HG03571 (cell line): ENCODE data around the gene NOTCH1.

ENCODE experiments used
- ATAC-seq: cut with Tn5 transposase; IDR thresholded peaks from one replicate; pipeline ENCODE4 v1.9.1; 2021; ENCODE audit not compliant: unreplicated experiment

Gene NOTCH1

GRCh38 chr9:136466155-136466541 lies 79.7 kb downstream of the NOTCH1 start:
- no peak for ATAC-seq

- ATAC-seq = no peak
These were observed 80.2 kb downstream of the NOTCH1 start for GRCh38 chr9:136465500-136466154.

GRCh38 chr9:136464241-136464640 lies 81.6 kb downstream of the NOTCH1 start:
- ATAC-seq = no peak

GRCh38 chr9:136463578-136463977 lies 82.3 kb downstream of the NOTCH1 start:
- no peak for ATAC-seq

GRCh38 chr9:136462664-136463063 lies 83.2 kb downstream of the NOTCH1 start:
- no peak for ATAC-seq

GRCh38 chr9:136460772-136461325 lies 85.0 kb downstream of the NOTCH1 start:
- ATAC-seq = no peak

- no peak for ATAC-seq
These were observed 86.4 kb downstream of the NOTCH1 start for GRCh38 chr9:136459425-136459824.

GRCh38 chr9:136457326-136457725 lies 88.5 kb downstream of the NOTCH1 start:
- no peak for ATAC-seq

- ATAC-seq = no peak
These were observed 89.6 kb downstream of the NOTCH1 start for GRCh38 chr9:136456258-136456657.

GRCh38 chr9:136455043-136456002 lies 90.5 kb downstream of the NOTCH1 start:
- no peak for ATAC-seq

DNA sequence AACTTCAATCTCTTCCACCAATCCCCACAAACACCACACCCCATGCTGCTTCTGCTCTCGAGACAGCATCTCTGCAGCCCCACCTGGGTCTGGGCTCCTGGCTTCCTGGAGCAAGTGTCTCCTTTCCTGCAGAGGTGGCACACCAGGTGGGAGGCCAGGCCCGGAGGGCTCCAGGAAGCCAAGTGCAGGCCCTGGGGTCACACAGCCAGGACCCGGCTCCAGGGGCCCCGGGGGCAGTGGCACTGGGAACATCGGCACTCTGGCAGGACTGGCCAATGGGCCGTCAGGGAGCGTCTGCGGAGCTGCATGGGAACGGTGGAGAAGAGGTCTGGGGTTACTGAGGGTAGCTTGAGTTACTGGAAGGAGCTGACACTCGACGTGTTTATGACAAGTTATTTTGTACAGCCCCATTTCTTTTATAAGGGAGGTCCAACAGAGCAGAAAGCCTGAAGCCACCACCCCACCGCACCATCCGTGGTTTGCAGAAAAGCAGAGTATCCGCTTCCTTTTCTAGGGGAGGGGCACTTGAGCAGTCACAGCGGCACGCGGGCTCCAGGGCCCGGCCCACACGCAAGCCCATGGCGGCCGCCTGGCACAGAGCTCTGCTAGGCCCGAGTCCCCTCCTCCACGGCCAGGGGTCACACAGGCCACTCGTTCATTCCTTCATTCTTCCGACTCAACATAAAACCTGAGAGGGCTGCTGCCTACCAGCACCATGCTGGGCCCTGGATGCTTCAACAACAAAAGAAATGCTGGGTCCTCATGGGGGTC lies 91.6 kb downstream of the NOTCH1 start:
- no peak for ATAC-seq

- ATAC-seq = no peak
These were observed 92.5 kb downstream of the NOTCH1 start for GRCh38 chr9:136453326-136453725.

- no peak for ATAC-seq
These were observed 94.5 kb downstream of the NOTCH1 start for GRCh38 chr9:136451221-136451877.

DNA sequence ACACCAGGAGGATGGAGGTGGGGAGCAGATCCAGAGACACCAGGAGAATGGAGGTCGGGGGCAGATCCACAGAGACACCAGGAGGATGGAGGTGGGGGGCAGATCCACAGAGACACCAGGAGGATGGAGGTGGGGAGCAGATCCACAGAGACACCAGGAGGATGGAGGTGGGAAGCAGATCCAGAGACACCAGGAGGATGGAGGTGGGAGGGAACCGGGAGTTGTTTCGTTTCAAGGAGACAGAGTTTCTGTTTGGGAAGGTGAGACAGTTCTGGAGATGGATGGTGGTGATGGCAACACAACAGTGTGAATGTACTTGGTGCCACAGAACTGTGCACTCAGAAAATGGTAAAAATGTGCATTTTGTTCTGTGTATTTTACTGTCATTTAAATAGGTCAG lies 97.2 kb downstream of the NOTCH1 start:
- no peak for ATAC-seq

DNA sequence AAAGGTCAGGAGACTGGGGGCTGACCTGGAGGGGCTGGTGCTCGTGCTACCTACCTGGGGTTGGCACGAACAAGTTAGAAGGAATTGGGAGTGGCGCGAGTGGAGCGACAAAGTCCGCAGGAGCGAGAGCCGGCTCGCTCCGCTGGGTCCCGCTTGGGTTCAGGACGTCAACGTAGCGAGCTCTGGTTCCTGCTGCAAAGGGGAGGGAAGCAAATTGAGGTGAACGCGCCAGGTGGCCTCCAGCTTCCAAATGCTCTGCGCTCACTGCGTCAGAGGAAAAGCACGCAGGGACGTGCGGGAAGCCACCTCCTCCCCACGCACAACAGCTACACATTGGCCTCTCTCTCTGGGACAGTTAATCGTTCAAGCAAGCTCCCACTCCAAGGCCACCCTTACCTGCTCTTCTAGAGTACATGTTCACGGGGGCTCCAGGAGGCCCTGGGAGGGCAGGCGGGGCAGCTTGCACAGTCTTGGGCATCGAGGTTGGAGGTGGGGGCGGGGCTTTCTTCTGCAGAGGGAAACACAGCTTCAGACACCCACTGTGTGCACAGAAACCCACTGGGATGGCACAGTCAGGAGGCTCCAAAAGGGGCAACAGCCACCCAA lies 98.6 kb downstream of the NOTCH1 start:
- no peak for ATAC-seq

DNA sequence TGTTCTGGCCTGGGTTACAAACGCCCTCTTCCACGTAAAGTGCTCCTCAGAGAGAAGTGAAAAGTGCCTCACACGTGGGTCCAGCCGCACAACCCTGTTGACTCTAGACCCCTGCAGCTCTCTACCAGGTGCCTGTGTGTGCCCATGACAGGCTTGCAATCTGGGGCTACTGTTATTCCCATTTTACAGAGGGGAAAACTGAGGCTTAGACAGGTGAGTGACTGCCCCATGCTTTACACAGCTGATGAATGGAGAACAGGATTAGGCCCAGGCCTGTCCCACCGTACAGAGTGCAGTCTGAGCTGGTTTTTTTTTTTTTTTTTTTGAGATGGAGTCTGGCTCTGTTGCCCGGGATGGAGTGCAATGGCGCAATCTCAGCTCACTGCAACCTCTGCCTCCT lies 100.0 kb downstream of the NOTCH1 start:
- ATAC-seq = no peak
